Aorta (tissue), 5 donors: Measurements from ENCODE around the gene SNRNP70. TPM values are rescaled to one million over a fixed set of nuclear protein-coding genes. Genes with fewer than 3 reads are reported as not detected.
"Not testable (repeated sequence)": the region's sequence is repeated elsewhere in the genome, so short reads cannot be mapped to it uniquely, and the experiment has no call there.

Experiments
- ATAC-seq: fragments of 200-7000 bp; cut with Tn5 transposase; one replicate; pipeline ENCODE4 v1.9.1; 2022; ENCODE audit warnings: moderate library complexity; ENCODE audit not compliant: low FRiP score
- DNase-seq, 2 donors: peaks; one replicate each; pipeline ENCODE4 v3.0.0-alpha.2; 2020
- H3K27ac ChIP-seq, 2 donors: one replicate each; pipeline ENCODE4 v1.5.1; 2013; ENCODE audit warnings: low read length in 2 of 2, mild to moderate bottlenecking in 2 of 2, moderate library complexity in 2 of 2, control low read depth in 1 of 2, inconsistent platforms in 1 of 2, low read depth in 1 of 2
- H3K27me3 ChIP-seq, 2 donors: one replicate each; pipeline ENCODE4 v1.6.1; 2013; ENCODE audit warnings: control low read depth in 1 of 2, low read length in 1 of 2, mild to moderate bottlenecking in 1 of 2, moderate library complexity in 1 of 2; ENCODE audit not compliant: insufficient read depth in 2 of 2, control insufficient read depth in 1 of 2
- H3K36me3 ChIP-seq, 2 donors: one replicate each; pipeline ENCODE4 v1.6.1; 2013; ENCODE audit warnings: control low read depth in 1 of 2, low read length in 1 of 2, mild to moderate bottlenecking in 1 of 2; ENCODE audit not compliant: insufficient read depth in 2 of 2, control insufficient read depth in 1 of 2
- H3K4me1 ChIP-seq, 2 donors: one replicate each; pipeline ENCODE4 v1.6.1; 2013; ENCODE audit warnings: low read length in 2 of 2, control low read depth in 1 of 2, mild to moderate bottlenecking in 1 of 2, moderate library complexity in 1 of 2; ENCODE audit not compliant: insufficient read depth in 2 of 2, control insufficient read depth in 1 of 2
- H3K4me3 ChIP-seq, 2 donors: one replicate each; pipeline ENCODE4 v1.5.1; 2013; ENCODE audit warnings: low read length in 2 of 2, control low read depth in 1 of 2, mild to moderate bottlenecking in 1 of 2
- H3K9me3 ChIP-seq: one replicate; pipeline ENCODE4 v1.6.1; 2013; ENCODE audit warnings: mild to moderate bottlenecking, low read length; ENCODE audit not compliant: control insufficient read depth
- WGBS, 2 donors: extraction: QIAGEN DNeasy Blood & Tissue Kit; methylation state at CpG; one replicate each; pipeline ENCODE4 v1.1.7; 2013; 5-methylcytosine and 5-hydroxymethylcytosine counted together
- intact Hi-C, 2 donors: fragments of 100-400 bp; cut with DNase I; formaldehyde crosslinking; loops; one replicate each; pipeline versions ENCODE4 v1.14.2 to v1.15.0; 2022
- long read RNA-seq, 2 donors: library from polyadenylated mRNA; unstranded; transcript quantifications; one replicate each; pipeline ENCODE4 v2.0.0, GENCODE V29; 2020 to 2021
- polyA plus RNA-seq, 2 donors: library from polyadenylated mRNA; stranded (reverse); fragments of 200-250 nt; gene quantifications; one replicate each; pipeline ENCODE4 v1.2.3, GENCODE V29; 2013
- total RNA-seq, 2 donors: library from RNA; stranded (reverse); fragmentation: NEBNext Ultra II Directional; extraction: Animal tissue kit (Norgen Biotek cat#: 25700); gene quantifications; one replicate each; pipeline ENCODE4 v1.2.1, GENCODE V29; 2021
- donor health status: healthy with polysubstance abuse.
- donor health status: Bipolar disorder and iron deficiency.
- donor health status: DM: no; HTN: no; CAD: no.
- donor health status: DM: no; HTN: no; CAD: no.
- donor health status: DM: yes; HTN: yes; CAD: no.

SNRNP70 gene, protein sequence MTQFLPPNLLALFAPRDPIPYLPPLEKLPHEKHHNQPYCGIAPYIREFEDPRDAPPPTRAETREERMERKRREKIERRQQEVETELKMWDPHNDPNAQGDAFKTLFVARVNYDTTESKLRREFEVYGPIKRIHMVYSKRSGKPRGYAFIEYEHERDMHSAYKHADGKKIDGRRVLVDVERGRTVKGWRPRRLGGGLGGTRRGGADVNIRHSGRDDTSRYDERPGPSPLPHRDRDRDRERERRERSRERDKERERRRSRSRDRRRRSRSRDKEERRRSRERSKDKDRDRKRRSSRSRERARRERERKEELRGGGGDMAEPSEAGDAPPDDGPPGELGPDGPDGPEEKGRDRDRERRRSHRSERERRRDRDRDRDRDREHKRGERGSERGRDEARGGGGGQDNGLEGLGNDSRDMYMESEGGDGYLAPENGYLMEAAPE
- total RNA-seq (100 to 1,000 TPM; 170 to 249 TPM), polyA plus RNA-seq (100 to 1,000 TPM in 1 of 2 donors, 10 to 100 TPM in 1; 54.5 to 694 TPM)
- long read RNA-seq, donor 1, transcript SNRNP70-206 (10 exons, 1,574 nt) = major isoform, 7 of 40 reads
- long read RNA-seq, donor 1, partial matches to known transcripts = 13 of 40 reads
- long read RNA-seq, donor 1, other reads (novel, unspliced or antisense) = 17 of 40 reads
- long read RNA-seq, donor 2, transcript SNRNP70-201 (10 exons, 1,603 nt) = minor isoform, 11 of 278 reads
- long read RNA-seq, donor 2, transcript SNRNP70-203 (3 exons, 3,221 nt) = major isoform, 78 of 278 reads
- long read RNA-seq, donor 2, transcript SNRNP70-206 (10 exons, 1,574 nt) = minor isoform, 37 of 278 reads
- long read RNA-seq, donor 2, partial matches to known transcripts = 113 of 278 reads
- long read RNA-seq, donor 2, other reads (novel, unspliced or antisense) = 35 of 278 reads

DNA sequence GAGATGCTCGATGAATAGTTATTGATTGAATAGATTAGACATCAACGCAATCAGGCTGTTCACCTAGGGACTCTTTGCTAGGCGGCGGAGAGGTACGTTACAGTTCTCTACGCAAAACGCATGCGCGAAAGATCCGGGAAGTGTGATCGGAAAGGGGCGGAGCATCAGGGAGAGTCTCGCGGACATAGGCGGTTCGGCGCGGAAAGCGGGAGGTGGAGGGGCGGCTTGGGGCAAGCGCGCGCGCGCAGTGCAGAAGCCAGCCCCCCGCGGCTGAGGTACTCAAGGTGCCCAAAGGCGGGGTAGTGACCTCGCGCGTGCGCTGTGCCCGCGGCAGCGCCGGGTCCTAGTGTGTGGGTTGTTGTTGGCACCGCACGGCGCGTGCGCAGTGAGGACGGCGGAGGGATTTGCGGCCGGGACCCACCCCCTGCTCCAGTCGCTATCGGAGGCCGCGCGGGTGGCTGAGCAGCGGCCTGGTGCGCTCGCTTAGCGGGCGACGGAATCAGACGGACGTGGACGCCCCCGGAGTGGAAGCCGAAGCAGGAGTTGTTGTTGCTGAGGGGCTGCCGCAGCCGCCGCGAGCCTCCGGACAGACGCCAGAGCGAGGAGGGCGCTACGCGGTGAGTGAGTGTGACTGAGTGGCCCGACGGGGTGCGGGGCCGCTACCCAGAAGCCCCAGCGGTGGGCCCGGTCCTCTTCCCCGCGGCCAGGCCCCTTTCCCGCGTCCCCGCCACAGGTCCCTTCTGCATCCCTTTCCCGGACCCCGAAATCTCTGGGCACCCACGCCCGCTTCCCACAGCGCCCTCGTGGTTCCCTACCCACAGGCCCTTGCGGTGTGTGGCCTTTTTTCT is at the start of gene SNRNP70:
Gene SNRNP70 (plus strand): TSS at position 432 of the 848 bp plus-strand sequence. CDS start 964 bp downstream, outside the sequence.
- Histone ChIP-seq H3K27me3 (no peaks in the 10 kb centered on the region), H3K27ac (peak within 1 kb of the TSS in 1 of 2 donors; percentile 58), H3K4me1 (no peaks in the 10 kb centered on the region), H3K4me3 (peak within 1 kb of the TSS; percentile 24 to 65), H3K9me3 (no peaks in the 10 kb centered on the region), H3K36me3 (peaks cover 2 to 3% of the 10 kb centered on the region in 2 donors)
- WGBS, 2 donors = 0 to 1% methylated on average over 57 to 89 of the region's 89 CpGs
- intact Hi-C loops = no loop called here
- peak; percentile 99 for ATAC-seq
- DNase-seq = peak; percentile 100

DNA sequence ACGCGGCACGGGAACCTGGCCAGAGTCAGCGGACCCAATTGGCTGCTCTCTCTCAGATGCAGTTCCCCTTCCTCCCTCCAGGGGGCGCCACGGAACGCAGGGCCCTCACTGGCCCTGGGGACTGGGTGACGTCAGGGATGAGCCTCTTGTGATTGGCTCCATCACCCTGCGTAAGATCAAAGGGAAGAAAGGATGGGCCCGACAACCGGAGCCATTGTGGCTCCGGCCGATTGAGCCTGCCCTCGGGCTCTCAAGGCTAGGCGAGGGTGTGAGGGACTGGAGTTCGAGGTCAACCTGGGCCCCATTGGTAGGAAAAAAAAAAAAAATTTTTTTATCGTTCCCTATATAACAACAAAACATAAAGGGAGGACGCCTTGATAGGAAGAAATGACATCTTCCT is 48.4 kb upstream of the SNRNP70 start, which contains the start of gene CGB1:
Gene CGB1 (minus strand): TSS at position 81 of the 400 bp plus-strand sequence. CDS start 184 bp downstream, outside the sequence.
- ATAC-seq, H3K36me3 ChIP-seq, H3K27ac ChIP-seq, H3K27me3 ChIP-seq, DNase-seq, H3K4me1 ChIP-seq, H3K4me3 ChIP-seq, H3K9me3 ChIP-seq, intact Hi-C loops: not testable (repeated sequence)
- WGBS, 2 donors = 53 to 55% methylated on average over 14 to 18 of the region's 18 CpGs

- H3K9me3 ChIP-seq, H3K27ac ChIP-seq, intact Hi-C loops, DNase-seq, H3K36me3 ChIP-seq, H3K27me3 ChIP-seq, ATAC-seq, H3K4me3 ChIP-seq, H3K4me1 ChIP-seq: not testable (repeated sequence)
- WGBS, 2 donors = 90% methylated on average over 5 to 7 of the region's 8 CpGs
These were observed 47.1 kb upstream of the SNRNP70 start for GRCh38 chr19:49038111-49038510.

DNA sequence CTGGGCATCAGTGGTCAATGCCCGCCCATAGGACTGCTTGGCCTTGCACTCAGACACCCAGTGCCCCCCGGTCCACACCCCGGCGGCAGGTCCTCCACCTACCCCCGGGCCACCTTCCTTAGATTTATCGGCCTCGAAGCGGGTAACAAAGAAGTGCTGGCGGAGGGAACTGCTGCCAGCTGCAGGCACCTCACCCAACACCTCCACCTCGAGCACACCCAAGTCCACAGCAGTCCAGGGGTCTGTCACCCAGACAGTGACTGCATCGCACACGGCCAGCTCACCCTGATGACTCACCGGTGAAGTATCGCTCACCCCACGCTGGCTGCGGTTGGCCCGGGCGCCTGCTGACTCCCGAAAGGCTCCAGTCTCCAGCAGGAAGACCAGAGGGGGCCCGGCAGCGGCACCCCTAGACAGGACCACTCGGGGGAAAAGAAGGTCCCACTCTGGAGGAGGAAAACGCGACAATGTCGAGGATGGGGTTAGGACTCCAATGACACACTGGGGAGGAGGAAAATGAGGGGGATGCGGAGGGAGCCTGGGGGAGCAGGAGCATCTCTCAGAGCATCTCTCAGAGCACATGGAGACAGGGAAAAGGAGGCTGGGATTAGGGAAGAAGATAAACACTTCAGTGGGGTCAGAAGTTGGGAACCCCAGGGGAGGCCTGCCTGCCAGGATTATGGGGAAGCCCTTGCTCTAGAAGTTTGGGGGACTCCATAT is 46.5 kb upstream of the SNRNP70 start:
- WGBS, 2 donors = 82 to 88% methylated on average over 25 to 26 of the region's 26 CpGs
- intact Hi-C loops, H3K4me3 ChIP-seq, DNase-seq, H3K4me1 ChIP-seq, H3K9me3 ChIP-seq, H3K36me3 ChIP-seq, H3K27ac ChIP-seq, H3K27me3 ChIP-seq, ATAC-seq: not testable (repeated sequence)

GRCh38 chr19:49039736-49040135 is 45.5 kb upstream of the SNRNP70 start:
- 73 to 79% methylated on average over 6 to 9 of the region's 9 CpGs for WGBS, 2 donors
- H3K27me3 ChIP-seq, H3K4me3 ChIP-seq, intact Hi-C loops, H3K9me3 ChIP-seq, H3K4me1 ChIP-seq, H3K36me3 ChIP-seq, ATAC-seq, DNase-seq, H3K27ac ChIP-seq: not testable (repeated sequence)

DNA sequence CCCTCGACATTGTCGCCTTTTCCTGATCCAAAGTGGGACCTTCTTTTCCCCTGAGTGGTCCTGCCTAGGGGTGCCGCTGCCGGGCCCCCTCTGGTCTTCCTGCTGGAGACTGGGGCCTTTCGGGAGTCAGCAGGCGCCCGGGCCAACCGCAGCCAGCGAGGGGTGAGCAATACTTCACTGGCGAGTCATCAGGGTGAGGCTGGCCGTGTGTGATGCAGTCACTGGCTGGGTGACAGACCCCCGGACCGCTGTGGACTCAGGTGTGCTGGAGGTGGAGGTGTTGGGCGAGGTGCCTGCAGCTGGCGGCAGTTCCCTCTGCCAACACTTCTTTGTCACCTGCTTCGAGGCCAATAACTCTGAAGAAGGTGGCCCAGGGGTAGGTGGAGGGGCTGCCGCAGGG is 43.1 kb upstream of the SNRNP70 start:
- no peaks in the 10 kb centered on the region for H3K36me3 ChIP-seq
- no peaks in the 10 kb centered on the region for H3K4me1 ChIP-seq
- H3K27ac ChIP-seq = no peak overlapping the region
- ATAC-seq = no peak
- DNase-seq = no peak
- no peak overlapping the region for H3K4me3 ChIP-seq
- no peaks in the 10 kb centered on the region for H3K27me3 ChIP-seq
- 74 to 75% methylated on average over 17 of the region's 17 CpGs for WGBS, 2 donors
- intact Hi-C loops = no loop called here
- no peaks in the 10 kb centered on the region for H3K9me3 ChIP-seq

DNA sequence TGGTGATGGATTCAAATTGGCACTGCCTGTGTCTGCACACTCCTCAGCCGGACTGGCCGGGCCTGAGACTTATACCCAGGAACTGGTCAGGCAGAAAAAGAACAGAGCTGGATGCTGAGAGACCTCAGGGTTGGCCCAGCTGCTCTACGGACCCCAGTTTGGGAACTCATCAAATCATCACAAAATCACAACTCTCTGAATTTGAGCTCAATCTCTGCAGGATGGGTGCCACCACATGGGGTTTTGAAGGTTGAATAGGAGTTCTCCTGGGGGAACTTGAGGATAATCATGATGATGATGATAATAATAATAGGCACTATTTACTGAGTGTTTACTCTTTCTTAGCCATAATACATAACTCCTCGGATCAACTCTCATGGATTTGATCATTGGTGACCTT is 42.6 kb upstream of the SNRNP70 start:
- WGBS, 2 donors = 85 to 88% methylated on average over 2 to 4 of the region's 4 CpGs
- H3K27me3 ChIP-seq, ATAC-seq, DNase-seq, H3K27ac ChIP-seq, intact Hi-C loops, H3K4me3 ChIP-seq, H3K4me1 ChIP-seq, H3K9me3 ChIP-seq, H3K36me3 ChIP-seq: not testable (repeated sequence)

- H3K36me3 ChIP-seq, H3K9me3 ChIP-seq, DNase-seq, H3K27me3 ChIP-seq, H3K4me3 ChIP-seq, H3K4me1 ChIP-seq, H3K27ac ChIP-seq, intact Hi-C loops, ATAC-seq: not testable (repeated sequence)
- WGBS, 2 donors = 72 to 73% methylated on average over 15 of the region's 15 CpGs
These were observed 41.7 kb upstream of the SNRNP70 start, which contains the start of gene CGB5 for GRCh38 chr19:49043548-49043947. Gene CGB5, plus strand, starts transcription at chr19:49043848. Its CDS starts 362 bp downstream, at chr19:49044210.
